GM19043 (cell line): Measurements from ENCODE around the gene PARP8.

Experiments used
- ATAC-seq: cut with Tn5 transposase; IDR thresholded peaks from one replicate; pipeline ENCODE4 v1.9.1; 2021; ENCODE audit warnings: low read depth; ENCODE audit not compliant: unreplicated experiment

The PARP8 gene

DNA sequence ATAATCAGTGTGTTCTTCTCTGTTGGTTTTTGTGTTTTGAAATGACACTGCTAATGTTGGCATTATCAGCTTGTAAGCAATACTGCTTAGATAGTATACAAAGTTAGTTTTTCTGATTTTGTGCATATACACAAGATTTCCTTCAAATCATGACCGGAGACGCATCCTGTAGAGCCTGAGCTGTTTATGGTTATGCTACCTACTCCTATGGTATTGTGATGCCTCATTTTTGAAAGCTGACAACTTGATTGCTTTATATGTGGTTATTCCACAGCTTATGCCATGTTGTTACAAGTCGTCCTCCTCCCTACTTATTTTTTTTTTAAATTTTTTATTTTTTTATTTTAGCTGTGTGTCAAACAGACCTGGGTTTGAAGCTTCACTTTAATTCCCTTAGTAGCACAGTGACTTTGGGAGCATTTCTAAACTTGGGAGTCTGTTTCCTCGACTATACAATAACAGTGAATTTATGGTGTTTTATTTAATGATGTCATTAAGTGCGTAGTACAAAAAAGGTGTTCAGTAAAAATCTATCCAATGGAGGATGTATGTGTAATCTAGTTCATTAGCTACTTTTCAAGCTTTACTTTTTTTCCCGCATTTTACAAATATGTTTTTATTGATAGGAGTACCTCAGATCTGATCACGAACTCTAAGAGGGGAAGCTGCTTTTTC is 59.5 kb downstream of the PARP8 start:
- ATAC-seq: no peak

GRCh38 chr5:50726475-50727148 is 60.2 kb downstream of the PARP8 start:
- no peak for ATAC-seq

DNA sequence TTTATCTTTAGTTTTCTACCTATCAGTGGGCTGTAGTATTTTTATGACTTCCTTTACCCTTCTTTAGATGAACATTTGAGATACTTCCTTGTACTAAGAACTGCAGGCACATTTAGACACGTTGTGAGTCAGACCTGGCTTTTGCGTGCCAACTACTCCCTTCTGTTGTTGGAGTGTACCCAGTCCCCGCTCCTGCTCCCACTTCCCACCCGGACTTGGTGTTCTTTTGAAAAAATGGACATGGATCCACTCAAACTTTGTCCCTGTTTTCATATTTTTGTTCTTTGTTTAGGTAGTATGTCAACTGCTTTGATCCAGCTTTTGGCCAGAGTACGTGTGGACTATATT is 60.7 kb downstream of the PARP8 start:
- no peak for ATAC-seq

GRCh38 chr5:50727845-50728244 is 61.4 kb downstream of the PARP8 start:
- no peak for ATAC-seq

GRCh38 chr5:50730336-50730735 is 63.9 kb downstream of the PARP8 start:
- ATAC-seq: no peak

- no peak for ATAC-seq
Observed at GRCh38 chr5:50730841-50731240, 64.4 kb downstream of the PARP8 start.

- ATAC-seq: no peak
Observed at GRCh38 chr5:50733741-50734140, 67.3 kb downstream of the PARP8 start.

DNA sequence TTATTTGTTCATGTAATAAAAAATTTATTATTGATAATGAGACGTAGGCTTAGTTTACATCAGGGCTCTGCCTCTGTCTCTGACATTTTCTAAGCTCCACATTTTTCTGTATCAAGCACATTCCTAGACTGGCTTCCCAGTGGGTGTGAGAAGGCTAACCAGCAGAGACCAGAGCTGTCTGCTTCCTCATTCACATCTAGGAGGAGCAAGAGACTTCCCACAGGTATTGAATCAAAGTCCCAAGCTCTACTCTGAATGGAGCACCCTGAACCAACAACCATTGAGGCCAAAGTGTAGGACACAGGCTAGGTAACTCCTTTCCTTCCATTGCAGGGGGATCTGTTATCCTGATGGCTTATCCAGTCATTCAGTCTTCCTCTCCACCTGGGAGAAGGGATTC is 72.4 kb downstream of the PARP8 start:
- no peak for ATAC-seq

DNA sequence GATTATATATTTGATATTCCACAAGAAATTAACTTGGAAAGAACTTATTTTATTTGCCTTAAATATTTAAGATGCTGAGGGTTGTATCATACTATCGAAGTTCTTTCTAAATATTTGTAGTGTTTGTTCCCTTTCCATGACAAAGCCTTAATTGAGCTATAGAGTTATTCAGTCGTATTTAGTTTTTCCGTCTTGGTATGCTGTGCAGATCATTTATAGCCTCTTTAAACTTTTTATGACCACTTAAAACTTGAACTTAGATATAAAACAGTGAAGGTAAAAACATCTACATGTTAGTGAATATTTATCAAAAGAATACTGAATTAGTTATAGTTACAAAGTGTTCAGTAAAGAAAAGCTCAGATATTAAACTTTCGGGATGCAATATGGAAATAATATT is 74.4 kb downstream of the PARP8 start:
- ATAC-seq: no peak

DNA sequence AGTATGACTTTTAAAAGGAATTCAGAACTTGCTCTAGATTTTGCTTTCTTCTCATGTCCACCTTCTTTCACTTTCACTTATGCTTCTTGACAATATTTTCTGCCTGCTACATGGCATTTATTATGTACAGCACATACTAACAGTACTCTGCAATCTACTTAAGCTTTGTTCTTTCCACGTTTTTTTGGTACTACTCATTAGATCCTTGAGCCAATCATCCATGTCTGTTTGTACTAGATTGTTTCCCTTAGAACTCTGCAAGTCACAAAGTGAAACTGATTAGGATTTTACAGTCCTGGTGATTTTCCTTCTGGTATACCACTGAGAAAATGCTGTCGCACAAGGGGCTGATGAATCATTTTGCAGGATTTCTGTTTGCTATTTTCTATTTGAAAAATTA is 78.3 kb downstream of the PARP8 start:
- peak; percentile 64 for ATAC-seq

DNA sequence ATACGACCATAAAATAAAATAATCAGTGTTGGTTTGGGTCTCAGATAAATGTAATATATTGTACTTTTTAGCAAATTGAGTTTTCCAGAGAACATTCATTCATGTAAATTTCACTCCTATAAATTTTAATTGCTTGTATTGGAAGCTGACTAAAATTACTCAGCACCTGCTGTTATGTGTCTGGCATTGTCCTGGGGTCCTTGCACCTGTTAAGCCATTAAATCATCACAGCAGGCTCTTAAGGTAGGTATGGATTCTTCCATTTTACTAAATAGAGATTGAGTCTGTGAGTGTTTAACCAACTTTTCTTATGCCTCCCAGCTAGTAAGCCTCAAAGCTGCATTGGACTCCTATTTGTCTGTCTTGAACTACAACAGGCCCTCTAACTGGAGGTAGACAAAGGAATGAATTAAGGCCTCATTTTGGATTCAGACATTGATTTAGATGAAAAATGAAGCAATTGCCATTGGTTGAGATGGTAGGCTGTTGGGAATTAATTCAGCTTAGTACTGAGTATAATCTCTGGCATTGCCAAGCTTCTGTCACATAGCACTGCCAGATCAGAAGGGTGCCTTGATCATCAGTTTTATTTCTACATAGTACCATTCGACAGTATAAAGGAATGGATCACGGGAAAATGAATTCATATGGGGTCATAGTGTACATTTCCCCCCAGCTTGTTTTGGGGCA is 78.9 kb downstream of the PARP8 start:
- no peak for ATAC-seq

DNA sequence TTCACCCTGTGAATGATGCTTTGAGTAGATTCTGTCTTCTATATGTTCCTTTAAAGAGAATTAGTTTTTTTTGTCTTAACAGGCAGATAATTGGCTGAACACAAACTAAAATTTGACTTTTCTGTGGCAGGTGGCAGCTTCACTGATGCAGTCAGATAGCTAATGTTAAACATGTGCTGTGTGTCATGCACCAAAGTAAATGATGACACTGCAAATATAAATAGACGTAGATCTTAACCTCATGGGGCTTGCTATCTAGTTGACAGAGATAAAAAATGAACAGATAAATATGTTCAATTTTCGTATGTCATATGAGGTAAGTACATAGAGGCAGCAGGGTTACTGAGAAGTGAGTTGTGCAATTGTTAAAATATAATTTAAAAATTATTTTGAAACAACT is 82.7 kb downstream of the PARP8 start:
- no peak for ATAC-seq

DNA sequence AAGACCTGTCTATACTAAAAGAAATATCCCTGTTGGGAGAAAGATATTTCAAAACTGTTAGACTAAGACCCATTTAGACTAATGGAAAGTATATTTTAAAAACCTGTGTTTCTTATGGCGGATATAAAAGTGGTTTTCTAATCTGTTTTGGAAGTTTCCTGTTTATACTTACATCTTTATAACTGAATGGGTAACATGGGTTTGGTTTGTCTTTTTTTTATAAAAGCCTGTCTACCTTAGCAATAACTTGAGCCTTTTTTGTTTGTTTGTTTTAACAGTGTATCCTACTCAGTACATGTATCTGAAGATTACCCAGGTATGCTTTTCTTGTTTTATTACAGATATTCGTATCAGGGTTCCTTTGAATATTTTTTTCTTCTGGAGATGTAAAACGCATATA is 83.4 kb downstream of the PARP8 start:
- ATAC-seq: no peak

GRCh38 chr5:50751064-50751657 is 84.7 kb downstream of the PARP8 start:
- ATAC-seq: peak; percentile 80

DNA sequence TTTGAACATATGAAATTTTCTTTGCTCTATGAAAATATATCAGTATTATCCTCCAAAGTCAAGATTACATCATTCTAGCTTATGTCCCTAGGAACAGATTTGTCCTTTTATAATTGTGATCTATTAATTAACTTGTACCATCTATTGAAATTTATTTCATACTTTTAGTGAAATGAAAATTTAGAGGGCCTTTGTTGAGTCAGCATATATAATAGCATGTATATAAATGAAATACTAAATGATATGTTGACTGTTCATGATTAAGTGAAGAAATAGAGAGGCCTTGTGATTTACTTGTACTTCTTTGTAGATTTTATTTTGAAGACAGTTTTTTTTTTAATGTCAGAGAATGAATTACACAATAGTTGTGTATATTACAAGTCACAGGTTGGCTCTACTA is 86.4 kb downstream of the PARP8 start:
- no peak for ATAC-seq

DNA sequence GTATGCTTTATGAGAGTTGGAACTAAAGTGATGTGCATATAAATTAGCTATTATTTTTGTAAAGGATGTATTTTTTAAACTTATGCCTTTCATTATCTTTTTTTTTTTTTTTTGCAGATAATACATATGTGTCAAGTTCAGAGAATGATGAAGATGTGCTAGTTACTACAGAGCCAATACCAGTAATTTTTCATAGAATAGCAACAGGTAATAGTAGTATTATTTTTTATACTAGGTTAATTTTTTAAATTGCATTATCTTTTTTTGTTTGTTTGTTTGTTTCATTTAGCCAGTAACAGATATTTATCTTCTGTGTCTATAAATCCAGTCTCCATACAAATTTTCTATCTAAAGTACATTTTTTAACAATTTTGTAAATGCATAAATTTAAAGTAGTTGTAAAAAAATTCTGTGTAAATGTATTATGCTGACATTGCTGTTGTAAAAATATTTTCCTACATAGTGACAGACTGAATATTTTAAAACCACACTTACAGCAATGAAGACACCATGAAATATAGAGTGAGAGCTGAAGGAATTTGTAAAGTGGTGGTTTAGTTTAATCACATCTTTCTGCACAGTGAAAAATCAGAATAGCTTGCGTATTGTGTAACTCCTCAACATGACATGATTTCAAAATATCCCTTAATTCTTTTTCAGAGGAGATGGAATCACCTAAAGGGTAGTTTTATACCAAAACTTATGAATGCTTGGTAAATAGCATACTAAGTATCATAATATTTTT is 93.3 kb downstream of the PARP8 start:
- ATAC-seq: no peak

DNA sequence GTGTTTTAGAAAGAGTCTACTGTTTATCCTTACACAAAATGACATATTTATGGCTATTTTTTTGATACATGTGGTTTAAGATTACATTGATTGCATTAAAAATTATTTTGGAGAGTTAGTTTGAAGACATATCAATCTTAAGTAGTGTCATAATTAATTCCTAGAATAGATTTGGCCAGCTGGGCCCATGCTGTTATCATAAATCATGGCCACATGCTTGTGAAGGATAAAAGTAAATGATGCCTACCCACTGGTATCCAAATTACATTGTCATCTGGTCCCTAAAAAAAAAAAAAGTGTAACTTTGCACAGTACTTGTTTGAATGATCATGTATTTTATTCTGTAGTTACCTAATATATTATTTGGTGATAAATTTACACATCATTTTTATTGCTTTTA is 96.9 kb downstream of the PARP8 start:
- no peak for ATAC-seq

- no peak for ATAC-seq
Observed at GRCh38 chr5:50763846-50764245, 97.4 kb downstream of the PARP8 start.

- ATAC-seq: no peak
Observed at GRCh38 chr5:50766042-50766441, 99.6 kb downstream of the PARP8 start.

- no peak for ATAC-seq
Observed at GRCh38 chr5:50766462-50766861, 100.0 kb downstream of the PARP8 start.

DNA sequence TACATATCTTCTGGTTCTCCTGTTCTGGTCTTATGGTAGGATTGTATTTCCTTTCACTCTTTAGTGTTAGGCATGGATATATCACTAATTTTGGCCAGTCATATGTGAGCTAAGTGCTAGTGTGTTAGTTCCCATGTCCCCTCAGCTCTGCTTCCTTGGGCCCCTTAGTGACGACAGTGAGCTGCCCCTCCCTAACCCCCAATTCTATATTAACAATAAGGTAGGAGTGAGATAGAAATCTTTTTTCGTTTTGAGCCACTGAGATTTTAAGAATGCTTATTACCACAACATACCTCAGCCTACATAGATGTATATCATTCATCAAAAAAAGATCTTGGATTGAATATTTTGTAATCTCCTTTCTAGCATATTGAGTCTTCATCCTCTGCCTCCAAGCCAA is 100.5 kb downstream of the PARP8 start:
- no peak for ATAC-seq
